GOT3 (cell line): ENCODE measurements around the gene HINT2.

Experiments
- DNase-seq: peaks from one replicate; lab custom pipeline; 2025; ENCODE audit warnings: mixed read lengths; lab: John Stamatoyannopoulos, UW

HINT2 gene

DNA sequence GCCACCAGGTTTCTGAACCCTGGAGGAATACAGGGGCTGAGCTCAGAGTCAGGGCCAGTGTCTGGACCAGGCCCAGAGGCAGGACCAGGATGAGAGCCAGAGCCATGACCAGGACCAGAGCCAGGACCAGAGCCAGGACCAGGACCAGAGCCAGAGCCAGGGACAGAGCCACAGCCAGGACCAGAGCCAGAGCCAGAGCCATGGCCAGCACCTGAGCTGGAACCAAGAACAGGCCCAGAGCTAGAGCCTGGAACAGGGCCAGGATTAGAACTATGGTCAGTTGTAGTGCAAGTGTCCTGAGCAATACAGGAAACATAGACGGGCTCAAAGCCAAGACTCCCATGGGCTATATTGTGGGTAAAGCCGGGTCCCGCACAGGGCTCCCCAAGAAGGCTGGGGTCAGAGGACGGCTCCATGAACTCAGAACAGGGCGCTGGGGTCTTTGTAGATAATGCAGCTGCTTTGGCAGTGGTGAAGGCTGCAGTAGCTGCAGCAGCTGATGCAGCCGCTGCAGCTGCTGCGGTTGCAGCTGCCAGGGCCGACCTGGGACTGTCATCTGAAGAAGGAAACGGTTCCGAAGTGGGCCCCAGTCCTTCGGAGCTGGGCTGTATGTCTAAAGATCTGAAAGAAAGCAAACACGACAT lies 3.3 kb downstream of the HINT2 start:
- DNase-seq: no peak

DNA sequence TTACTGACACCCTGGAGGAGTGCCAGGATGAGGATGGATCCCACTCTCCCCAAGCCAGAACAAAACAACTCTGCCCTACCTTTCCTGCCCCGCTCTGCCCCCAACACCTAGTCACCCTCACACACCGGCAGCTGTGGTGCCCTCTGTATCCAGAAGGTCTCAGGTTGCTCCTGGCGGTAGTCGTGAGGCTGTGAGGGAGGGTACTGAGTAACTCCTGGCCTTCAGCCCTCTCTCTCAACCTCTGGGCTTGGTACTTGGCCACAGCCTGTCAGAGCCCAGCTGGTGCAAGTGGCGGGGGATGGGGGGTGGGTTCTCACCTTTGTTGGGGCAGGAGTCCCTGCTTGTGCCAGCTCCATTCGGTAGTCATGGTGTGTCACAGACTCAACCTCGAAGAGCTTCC lies 4.7 kb downstream of the HINT2 start:
- DNase-seq: no peak

DNA sequence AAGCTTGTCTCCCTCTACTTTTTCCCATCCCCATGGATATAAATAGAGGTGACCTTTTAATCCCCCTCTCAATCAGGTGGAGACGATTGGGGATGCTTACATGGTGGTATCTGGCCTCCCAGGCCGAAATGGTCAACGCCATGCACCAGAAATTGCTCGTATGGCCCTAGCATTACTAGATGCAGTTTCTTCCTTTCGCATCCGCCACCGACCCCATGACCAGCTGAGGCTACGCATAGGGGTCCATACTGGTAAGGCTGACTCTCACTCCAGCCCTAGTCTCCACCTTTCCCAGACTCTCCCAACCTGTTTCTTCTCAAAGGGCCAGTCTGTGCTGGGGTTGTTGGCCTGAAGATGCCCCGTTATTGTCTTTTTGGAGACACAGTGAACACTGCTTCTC lies 6.4 kb downstream of the HINT2 start:
- no peak for DNase-seq

DNA sequence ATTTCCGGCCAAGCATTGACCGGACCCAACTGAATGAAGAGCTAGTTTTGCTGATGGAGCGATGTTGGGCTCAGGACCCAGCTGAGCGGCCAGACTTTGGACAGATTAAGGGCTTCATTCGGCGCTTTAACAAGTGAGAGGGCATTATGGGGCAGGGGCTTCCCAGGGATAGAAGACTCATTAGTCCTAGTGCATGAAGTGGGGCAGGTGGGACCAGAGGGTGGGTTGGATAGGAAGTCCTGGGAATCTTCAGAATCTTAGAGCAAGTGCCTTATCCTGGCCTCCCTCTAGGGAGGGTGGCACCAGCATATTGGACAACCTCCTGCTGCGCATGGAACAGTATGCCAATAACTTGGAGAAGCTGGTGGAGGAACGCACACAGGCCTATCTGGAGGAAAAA lies 8.7 kb downstream of the HINT2 start:
- DNase-seq: no peak

DNA sequence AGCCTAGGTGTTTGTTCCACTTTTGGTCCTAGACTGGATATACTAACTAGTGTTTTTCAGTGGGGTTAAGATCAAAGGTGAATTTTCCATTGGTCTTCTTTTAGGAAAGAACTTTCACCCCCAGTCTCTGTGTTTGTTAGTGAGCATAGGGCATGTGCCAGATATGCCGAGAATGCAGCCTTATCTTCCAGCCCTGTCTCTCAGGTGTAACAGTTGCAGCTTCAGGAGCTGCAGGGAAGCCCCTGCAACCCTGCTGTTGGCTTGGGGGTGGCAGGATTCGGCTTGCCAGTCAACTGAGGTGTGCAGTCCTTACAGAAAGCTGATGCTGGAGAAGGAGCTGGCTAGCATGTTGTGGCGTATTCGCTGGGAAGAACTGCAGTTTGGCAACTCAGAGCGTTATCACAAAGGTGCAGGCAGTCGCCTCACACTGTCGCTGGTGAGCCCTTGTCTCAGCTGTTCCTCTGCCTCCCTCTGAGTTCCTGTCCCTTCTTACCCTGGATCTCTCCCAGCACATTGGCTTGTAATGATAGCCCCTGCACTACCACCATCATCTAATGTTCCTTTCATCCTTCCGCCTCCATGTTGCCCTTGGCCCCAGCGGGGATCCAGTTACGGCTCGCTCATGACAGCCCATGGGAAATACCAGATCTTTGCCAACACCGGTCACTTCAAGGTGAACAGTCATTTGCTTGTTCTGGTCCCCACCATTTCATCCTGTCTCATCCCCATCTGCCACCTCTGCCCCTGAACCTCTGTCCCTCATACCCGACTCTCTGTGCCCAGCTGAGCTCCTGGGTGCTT lies 13.3 kb downstream of the HINT2 start:
- DNase-seq: no peak

DNA sequence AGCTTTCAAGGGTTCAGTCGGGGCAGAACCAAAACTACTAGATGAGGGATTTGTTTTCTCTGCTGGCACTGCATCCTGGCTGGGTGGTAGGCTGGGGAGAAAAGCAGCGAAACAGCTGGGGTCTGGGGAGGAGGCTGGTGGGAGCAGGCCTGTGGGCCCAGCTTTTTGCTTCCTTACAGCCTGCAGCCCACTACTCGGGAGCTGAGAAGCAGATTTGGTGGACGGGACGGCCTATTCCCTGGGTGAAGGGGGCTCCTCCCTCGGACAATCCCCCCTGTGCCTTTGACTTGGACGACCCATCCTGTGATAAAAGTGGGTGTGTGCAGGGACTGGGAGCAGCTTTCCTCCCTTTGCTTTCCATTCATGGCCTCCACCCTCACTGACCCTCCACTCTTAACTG lies 14.3 kb downstream of the HINT2 start:
- no peak for DNase-seq

DNA sequence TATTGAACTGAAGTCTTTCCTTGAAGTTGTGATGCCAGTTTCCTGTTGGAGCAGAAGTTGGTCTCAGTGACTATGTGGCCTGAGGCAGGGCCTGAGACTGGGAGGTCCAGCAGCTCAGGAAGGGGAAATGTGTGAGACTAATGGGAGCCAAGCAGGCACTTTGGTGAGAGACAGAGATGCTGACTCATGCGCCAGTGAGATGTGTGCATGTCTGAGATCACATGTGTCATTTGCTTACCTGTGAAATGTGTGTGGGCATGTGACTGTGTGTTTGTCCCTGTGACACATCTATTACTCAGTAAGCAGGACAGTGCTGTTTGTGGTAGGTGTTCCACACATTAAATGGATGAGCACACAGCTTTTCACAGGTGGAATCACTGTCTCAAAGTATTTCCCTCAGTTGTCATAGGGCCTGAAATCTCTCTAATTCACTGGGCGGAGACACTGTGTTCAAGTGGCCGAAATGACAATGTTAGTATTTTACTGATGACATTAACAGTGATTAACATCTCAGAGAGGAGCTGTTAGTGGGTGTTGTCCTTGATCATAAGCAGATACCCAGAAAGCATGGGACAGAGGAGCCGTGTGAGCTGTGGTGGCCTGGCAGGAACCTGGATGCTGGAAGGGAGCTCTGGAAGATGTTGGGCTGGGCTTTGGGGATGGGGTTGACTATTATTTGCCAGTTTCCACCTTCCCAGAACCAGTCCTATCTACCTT lies 16.0 kb downstream of the HINT2 start:
- no peak for DNase-seq

DNA sequence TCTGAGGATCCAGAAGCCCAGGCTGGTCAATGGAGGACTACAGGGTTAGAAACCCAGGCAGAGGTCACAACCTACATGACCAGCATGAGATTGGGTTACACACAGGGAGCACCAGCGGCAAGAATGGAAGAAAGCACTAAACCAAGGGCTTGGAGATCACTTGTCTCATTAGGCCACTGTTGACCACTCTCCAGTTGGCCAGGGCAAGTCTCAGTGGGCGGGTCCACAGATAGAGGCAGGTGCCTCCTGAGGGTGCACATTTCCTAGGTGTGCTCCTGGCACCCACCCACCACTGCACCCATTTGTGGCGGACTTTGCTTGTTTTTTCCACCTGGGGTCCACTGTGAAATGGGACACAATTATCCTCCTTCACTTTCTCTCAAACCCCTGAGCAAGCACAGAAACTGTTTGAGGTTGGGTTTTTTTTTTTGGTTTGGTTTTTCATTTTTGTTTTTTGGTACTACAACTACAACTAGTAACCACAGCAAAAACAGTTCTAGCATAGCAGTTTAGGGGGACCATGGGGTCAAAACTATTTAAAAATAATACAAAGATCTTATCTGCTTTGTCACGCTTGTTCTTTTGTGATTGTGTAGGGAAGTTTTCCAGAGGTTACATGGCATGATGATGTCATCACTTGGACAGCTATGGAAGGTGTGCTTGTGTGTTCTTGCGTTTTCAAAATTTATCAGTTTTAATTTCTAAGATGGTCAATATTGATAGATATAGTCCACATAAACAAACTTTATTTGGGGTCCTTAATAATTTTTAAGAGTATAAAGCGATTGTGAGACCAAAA lies 17.3 kb downstream of the HINT2 start:
- DNase-seq: no peak

DNA sequence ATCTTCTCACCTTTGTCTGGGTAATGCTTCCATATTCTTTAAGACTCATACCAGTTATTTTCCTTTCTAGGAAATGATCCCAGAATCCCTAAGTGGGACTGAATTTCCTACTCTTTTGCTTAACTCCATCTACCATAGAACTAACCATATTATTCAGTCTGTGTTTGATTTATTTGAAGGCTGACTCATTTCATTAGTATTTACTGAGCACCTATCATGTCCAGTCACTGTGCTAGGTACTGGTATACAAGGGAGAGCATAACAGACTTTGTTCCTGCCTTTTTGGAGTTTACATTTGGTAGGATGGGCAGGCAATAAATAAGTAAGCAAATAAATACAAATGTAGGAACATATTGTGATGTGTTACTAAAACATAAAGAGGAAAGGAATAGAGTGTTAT lies 19.1 kb downstream of the HINT2 start:
- DNase-seq: no peak

DNA sequence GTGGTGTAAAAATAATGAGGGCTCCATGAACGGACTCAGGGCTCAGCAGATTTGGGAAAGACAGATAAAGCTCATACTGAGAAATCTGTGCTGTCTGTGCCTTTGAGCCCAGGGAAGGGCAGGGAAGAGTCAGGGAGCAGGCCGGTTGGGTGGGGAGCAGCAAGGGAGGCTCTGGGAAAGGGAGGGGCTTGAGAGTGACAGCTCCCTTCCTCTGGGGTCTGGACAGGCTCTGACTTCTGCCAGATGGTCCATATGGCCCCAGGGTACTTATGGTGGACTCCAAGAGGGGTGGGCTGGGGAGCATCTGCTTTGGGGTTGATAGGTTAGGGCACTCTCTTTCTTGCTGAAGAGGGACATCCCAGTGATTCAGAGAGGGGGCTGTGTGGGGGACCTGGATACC lies 21.4 kb downstream of the HINT2 start:
- no peak for DNase-seq

DNA sequence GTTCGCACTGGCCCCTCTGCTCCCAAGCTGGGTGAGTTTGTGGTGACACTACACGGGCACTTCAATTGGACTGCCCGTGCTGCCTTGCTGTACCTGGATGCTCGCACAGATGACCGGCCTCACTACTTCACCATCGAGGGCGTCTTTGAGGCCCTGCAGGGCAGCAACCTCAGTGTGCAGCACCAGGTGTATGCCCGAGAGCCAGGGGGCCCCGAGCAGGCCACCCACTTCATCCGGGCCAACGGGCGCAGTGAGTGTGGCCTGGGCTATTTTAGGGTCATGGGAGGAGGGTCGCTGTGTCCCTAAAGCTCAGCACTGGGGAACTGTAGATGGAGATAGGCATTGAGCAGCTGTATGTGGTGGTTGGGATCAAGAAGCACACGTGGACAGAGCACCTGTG lies 22.0 kb downstream of the HINT2 start:
- no peak for DNase-seq

DNA sequence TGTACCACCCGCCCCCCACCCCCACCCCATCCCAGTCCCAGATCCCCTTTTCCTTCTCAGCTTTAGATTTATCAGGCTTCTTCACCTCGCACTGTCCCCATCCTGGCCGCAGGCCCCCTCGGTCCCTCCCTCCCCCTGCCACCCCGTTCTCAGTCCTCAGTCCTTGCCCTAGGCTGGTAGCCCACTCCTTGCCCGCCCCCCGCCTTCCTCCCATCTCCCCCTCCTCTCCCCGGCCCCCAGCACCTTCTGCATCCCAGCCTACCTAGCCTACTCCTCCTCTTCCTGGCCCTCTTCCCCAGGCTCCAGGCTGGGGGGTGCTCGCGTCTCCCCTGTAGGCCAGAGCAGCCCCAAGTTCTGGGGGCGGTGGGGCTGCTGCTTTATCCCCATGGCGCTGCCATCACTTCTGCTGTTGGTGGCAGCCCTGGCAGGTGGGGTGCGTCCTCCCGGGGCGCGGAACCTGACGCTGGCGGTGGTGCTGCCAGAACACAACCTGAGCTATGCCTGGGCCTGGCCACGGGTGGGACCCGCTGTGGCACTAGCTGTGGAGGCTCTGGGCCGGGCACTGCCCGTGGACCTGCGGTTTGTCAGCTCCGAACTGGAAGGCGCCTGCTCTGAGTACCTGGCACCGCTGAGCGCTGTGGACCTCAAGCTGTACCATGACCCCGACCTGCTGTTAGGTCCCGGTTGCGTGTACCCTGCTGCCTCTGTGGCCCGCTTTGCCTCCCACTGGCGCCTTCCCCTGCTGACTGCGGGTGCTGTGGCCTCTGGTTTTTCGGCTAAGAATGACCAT lies 22.6 kb downstream of the HINT2 start:
- DNase-seq: no peak

DNA sequence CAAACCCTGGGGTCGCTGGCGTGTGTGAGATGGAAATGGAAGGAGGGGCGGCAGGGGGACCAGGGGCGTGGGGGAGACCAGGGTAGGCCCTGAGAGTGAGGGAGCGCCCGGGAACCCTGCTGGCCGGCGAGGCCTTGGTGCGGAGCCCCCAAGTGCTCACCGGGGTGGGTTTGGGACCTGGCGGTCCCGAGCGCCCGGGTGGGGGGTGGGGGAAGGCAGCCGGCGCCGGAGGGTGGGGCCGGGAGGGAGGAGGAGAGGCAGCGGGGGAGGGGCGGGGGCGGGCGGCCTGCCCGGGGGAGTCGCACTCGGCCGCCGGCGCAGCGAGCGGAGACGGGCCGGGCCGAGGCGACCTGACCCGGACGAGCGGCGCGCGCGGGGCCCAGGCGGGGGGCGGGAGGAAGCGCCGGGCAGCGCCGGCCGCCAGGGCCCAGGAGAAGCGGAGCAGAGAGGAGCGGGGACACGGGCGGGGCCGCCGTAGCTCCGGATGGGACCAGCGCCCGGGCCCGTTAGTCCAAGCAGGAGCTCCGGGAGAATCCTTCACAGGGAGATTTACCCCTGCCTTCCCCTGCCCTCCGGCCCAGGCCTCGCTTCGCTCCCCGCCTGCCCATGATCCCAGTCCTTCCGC lies 23.4 kb downstream of the HINT2 start, which contains the start of gene NPR2:
Gene NPR2, plus strand, starts transcription at position 295 of the 625 bp plus-strand sequence. CDS start 818 bp downstream, outside the sequence.
- no peak for DNase-seq

DNA sequence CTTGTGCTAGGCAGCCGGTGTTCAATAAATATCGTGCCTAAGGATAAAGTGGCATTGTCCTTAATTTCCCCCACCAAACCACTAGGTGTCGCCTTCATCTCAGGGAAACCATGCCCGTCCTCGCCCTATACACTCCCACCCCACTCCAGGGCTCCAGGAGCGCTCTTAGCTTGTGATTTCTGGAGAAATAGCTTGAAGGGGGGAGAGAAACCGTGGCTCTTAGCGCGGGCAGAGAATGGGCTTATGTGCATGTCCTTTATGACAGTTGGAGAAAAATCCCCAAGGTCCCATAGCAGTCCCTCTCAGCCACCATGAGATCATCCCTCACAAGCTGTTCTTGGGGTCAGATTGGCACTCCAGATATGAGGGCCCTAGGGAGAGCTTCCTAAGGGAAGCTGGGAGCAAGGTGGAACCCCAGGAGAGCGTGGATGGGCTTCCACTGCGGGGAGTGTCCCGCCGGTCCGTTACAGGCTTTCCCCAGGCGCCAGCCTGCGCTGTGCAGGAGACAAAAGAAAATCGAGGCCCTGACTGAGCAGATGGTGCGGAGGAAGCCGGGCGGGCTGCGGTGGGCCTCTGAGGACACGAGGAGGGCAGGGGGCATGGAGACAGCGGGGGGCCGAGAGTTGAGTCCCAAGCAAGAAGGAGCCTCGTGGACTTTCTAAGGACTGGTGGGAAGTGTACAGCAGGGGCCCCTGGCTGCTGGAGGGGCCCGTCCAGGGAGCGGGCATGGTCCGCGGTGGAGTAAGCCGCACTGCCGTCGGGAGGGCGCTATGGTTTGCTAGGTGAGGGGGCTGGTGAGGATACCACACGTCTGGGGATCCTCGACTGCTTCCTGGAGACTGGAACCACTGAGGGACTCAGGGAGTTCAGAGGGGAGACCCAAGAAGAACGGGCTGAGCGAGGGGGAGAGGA lies 24.2 kb downstream of the HINT2 start:
- DNase-seq: no peak

DNA sequence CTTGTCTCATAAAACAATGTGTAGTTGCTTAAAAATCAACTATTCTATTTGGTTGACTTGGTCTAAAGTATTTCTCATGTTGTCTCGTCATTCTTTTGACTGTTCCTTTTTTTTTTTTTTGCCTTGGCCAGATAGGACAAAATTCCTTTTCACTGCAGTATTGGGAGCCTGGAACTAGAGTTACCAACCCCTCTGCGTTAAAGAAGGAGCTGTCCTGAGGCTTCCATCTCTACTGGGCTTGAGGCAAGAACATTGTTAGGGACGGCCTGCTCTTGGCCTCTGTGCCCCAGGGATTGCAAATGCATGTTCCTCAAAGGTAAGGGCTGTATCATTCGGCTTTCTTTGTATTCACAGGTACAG lies 24.8 kb downstream of the HINT2 start:
- no peak for DNase-seq

DNA sequence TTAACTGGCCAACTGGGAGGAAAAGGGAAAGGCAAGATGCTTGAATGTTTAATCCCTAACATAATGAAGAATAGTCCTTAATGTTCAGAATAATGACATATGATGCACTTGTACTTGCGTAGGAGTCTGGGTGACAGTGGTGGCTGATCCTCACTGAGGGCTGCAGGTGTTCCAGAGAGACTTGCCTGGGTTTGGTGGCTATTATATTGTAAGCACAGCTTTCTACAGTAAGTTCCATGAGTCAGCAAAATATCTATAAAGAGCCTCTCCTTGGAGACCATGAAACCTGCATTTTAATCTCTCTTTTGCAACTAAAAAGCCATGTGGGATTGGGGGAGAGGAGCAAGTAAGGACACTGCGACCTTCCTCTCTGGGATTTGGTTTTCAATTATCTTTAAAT lies 25.3 kb downstream of the HINT2 start:
- no peak for DNase-seq

DNA sequence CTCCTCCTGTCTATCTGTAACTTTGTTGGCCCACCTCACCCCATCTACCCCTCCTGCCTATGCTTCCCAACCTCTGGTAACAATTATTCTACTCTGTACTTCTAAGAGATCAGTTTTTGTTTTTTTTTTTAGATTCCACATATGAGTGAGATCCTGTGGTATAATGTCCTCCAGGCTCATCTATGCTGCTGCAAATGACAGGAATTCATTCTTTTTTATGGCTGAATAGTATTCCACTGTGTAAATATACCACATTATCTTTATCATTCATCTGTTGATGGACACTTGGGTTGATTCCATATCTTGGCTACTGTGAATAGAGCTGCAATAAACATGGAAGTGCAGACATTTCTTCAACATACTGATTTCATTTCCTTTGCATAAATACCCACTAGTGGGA lies 31.4 kb downstream of the HINT2 start:
- no peak for DNase-seq

DNA sequence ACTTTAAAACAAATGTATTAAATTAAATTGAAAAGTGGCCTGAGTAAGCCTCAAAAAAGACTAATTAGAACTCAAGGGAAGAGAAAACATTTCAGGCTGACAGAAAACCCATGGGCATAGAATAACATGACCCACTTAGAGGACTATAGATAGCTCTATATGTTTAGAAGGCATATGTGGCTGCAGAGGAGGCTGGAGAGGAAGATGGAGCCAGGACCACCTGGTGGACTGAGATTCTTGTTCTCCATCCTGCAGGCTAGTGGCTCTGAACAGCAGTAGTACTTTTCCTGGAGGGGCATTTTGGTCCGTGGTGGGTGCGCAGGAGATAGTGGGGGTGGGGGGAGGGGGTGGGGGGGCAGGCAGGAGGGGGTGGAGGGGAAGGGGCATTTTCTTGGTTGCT lies 33.8 kb downstream of the HINT2 start:
- no peak for DNase-seq

DNA sequence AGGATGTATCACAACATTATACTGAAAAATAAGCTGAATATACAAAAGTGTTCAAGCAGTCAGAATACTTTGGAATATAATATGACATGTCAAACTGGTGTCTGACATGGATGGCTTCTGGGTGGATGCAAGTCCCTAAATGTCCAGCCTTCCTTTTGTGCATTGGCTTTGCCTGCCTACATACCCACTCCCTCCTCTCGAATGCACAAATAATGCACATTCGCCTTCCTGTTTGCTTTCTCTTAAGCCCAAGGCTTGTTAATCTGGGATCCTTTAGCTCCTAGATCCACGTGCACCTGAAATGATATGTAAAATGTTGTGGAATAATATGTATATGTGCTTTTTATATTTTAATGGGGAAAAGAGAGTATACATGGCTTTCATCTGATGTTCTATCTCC lies 36.3 kb downstream of the HINT2 start:
- DNase-seq: no peak

DNA sequence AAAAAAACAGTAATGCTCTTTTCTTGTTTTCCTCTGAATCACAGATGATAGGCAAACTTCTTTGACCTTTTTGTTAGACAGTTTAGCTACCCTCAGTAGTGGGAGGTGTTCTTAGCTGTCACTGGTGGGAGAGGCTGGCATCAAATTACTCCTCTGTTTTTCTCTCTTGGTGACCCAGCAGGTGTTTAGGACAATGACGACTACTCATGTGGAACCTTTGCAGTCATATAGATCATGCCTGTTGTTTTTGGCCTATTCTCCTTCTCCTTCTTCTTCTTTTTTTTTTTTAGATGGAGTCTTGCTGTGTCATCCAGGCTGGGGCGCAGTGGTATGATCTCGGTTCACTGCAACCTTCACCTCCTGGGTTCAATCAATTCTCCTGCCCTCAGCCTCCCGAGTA lies 38.8 kb downstream of the HINT2 start:
- DNase-seq: no peak
